Fibroblast of lung (primary cell): ENCODE measurements around the gene WNT3. TPM values are rescaled to one million over a fixed set of nuclear protein-coding genes. Genes with fewer than 3 reads are reported as not detected.
A peak's percentile ranks its signal among the peaks of the same experiment; 100 is the strongest.

Source experiments
- DNase-seq, 2 donors: peaks; one replicate each; pipeline versions ENCODE4 v3.0.0 to v3.0.0-alpha.2; 2010; ENCODE audit warnings: low read depth in 2 of 2
- H2AFZ ChIP-seq: 2 replicates; pipeline ENCODE4 v1.5.1; 2012; ENCODE audit warnings: low read length, control low read depth, inconsistent platforms
- H3K27ac ChIP-seq: 2 replicates; pipeline ENCODE4 v1.5.1; 2011; ENCODE audit warnings: low read length, control low read depth; ENCODE audit not compliant: insufficient read depth
- H3K27me3 ChIP-seq: 2 replicates; pipeline ENCODE4 v1.5.1; 2011; ENCODE audit warnings: mild to moderate bottlenecking, low read length; ENCODE audit not compliant: control insufficient read depth, insufficient read depth
- H3K36me3 ChIP-seq: 2 replicates; pipeline ENCODE4 v1.5.1; 2011; ENCODE audit warnings: low read length; ENCODE audit not compliant: control insufficient read depth, insufficient read depth
- H3K4me1 ChIP-seq: 2 replicates; pipeline ENCODE4 v1.5.1; 2011; ENCODE audit warnings: low read length; ENCODE audit not compliant: control insufficient read depth, insufficient read depth; ENCODE audit errors: extremely low read depth
- H3K4me2 ChIP-seq: 2 replicates; pipeline ENCODE4 v1.5.1; 2011; ENCODE audit warnings: low read length, control low read depth; ENCODE audit not compliant: insufficient read depth; ENCODE audit errors: extremely low read depth
- H3K4me3 ChIP-seq, 4 experiments: fragments of 200-600 bp in 1 of 4; sonication (generic) in 1 of 4; replicated peaks in 1 of 4; 2 replicates each; pipeline ENCODE4 v1.5.1; 2011 to 2016; ENCODE audit warnings: low read length in 4 of 4, low read depth in 3 of 4, mild to moderate bottlenecking in 3 of 4, control low read depth in 2 of 4, inconsistent platforms in 1 of 4, mixed read lengths in 1 of 4; ENCODE audit not compliant: insufficient read depth in 1 of 4; ENCODE audit errors: control extremely low read depth in 1 of 4
- H3K79me2 ChIP-seq: 2 replicates; pipeline ENCODE4 v1.5.1; 2012; ENCODE audit warnings: mild to moderate bottlenecking, low read length, inconsistent platforms; ENCODE audit not compliant: control insufficient read depth, insufficient read depth
- H3K9ac ChIP-seq: 2 replicates; pipeline ENCODE4 v1.5.1; 2011; ENCODE audit warnings: mild to moderate bottlenecking, low read length, control low read depth; ENCODE audit not compliant: insufficient read depth
- H3K9me3 ChIP-seq: 2 replicates; pipeline ENCODE4 v1.5.1; 2012; ENCODE audit warnings: low read depth, low read length; ENCODE audit not compliant: control insufficient read depth, insufficient read depth
- H4K20me1 ChIP-seq: 2 replicates; pipeline ENCODE4 v1.5.1; 2011; ENCODE audit warnings: low read length; ENCODE audit not compliant: control insufficient read depth, insufficient read depth; ENCODE audit errors: extremely low read depth
- EZH2 ChIP-seq: IDR thresholded peaks from 2 replicates; pipeline ENCODE4 v1.5.1; 2012; ENCODE audit warnings: low read length, control low read depth, mild to moderate bottlenecking; ENCODE audit errors: missing control alignments
- polyA plus RNA-seq, 2 donors: library from polyadenylated mRNA; depleted of rRNA in 1 of 2; stranded (reverse) in 1 of 2; unstranded in 1 of 2; fragments of >200 nt; gene quantifications; 2 replicates each; pipeline ENCODE4 v1.2.1, GENCODE V29; 2011 to 2012; ENCODE audit warnings: missing spikeins in 1 of 2
- total RNA-seq: library from RNA; depleted of rRNA; stranded (reverse); fragments of >200 nt; gene quantifications from 2 replicates; pipeline ENCODE4 v1.2.1, GENCODE V29; 2014
- TF ChIP-seq, protein P1 (sequence below), 2 donors: IDR thresholded peaks in 1 of 2; conservative IDR thresholded peaks in 1 of 2; 1 replicate in 1 of 2; 2 replicates in 1 of 2; pipeline ENCODE4 v1.5.1; 2011 to 2012; ENCODE audit warnings: low read length in 2 of 2, control low read depth in 1 of 2, inconsistent platforms in 1 of 2, low read depth in 1 of 2, mild to moderate bottlenecking in 1 of 2

The WNT3 gene
- total and polyA plus RNA-seq, 2 donors (not counting 1 experiment from before 2014, with no cell fraction given): 1.3 to 1.5 TPM

DNA sequence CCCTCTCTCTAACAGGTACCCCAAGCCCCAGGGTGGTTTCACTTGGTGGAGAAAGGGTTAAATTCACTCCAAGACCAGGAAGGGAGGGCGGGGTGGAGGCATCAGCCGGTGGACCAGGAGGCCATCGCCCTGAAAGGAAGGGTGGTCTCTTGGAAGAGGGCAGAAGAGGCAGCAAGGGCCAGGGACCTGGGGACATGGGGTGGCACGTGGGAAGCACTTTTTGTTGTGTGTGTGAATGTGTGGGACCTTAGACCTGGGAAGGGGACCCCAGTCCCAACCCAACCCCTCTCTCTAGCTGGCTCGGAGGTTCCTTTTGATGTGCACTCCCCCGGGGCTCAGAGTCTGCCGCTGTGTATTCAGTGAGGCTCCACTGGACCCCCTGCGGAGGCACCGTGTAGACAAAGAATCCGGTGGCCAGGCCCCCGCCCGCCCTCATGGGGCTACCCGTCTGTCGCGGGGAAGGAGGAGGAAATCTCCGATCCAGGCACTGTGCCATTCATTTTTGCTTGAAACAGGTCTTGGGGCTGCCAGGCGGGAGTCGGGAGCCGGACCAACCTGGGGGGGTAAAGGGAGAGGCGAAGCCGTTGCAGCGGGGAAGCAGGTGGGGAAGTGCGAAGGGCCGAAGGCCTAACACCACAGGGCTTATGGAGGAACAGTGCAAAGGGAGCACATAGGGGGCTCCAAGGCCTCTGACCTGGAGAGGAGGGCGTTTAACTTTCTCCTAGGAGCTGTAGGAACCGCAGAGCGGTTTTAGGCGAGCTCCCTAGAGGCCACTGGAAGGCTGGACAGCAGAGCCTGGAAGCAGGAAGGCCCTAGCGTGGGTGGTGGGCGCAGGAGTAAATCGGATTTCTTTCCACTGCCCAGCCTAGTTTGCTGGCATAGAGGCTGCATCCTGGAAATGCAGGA, 3.2 kb upstream of the WNT3 start:
- Histone ChIP-seq H3K4me3 (no peak overlapping the region), H3K79me2 (no peaks in the 10 kb centered on the region), H3K36me3 (no peaks in the 10 kb centered on the region), H2AFZ (no peak overlapping the region), H3K9me3 (no peaks in the 10 kb centered on the region), H3K27ac (no peak overlapping the region), H3K4me2 (no peak overlapping the region), H3K4me1 (no peaks in the 10 kb centered on the region), H3K27me3 (peaks cover 54% of the 10 kb centered on the region), H3K9ac (no peak overlapping the region), H4K20me1 (no peaks in the 10 kb centered on the region)
- no peak for DNase-seq
- TF ChIP-seq EZH2: peak; percentile 48
- TF ChIP-seq, protein P1, sequence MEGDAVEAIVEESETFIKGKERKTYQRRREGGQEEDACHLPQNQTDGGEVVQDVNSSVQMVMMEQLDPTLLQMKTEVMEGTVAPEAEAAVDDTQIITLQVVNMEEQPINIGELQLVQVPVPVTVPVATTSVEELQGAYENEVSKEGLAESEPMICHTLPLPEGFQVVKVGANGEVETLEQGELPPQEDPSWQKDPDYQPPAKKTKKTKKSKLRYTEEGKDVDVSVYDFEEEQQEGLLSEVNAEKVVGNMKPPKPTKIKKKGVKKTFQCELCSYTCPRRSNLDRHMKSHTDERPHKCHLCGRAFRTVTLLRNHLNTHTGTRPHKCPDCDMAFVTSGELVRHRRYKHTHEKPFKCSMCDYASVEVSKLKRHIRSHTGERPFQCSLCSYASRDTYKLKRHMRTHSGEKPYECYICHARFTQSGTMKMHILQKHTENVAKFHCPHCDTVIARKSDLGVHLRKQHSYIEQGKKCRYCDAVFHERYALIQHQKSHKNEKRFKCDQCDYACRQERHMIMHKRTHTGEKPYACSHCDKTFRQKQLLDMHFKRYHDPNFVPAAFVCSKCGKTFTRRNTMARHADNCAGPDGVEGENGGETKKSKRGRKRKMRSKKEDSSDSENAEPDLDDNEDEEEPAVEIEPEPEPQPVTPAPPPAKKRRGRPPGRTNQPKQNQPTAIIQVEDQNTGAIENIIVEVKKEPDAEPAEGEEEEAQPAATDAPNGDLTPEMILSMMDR (conservative IDR thresholded peaks at IDR 0.05 in 1 of 2, IDR thresholded peaks at IDR 0.05 in 1 of 2; ENCODE audit: low read depth in 1 of 2, low read length in 2 of 2): no peak

DNA sequence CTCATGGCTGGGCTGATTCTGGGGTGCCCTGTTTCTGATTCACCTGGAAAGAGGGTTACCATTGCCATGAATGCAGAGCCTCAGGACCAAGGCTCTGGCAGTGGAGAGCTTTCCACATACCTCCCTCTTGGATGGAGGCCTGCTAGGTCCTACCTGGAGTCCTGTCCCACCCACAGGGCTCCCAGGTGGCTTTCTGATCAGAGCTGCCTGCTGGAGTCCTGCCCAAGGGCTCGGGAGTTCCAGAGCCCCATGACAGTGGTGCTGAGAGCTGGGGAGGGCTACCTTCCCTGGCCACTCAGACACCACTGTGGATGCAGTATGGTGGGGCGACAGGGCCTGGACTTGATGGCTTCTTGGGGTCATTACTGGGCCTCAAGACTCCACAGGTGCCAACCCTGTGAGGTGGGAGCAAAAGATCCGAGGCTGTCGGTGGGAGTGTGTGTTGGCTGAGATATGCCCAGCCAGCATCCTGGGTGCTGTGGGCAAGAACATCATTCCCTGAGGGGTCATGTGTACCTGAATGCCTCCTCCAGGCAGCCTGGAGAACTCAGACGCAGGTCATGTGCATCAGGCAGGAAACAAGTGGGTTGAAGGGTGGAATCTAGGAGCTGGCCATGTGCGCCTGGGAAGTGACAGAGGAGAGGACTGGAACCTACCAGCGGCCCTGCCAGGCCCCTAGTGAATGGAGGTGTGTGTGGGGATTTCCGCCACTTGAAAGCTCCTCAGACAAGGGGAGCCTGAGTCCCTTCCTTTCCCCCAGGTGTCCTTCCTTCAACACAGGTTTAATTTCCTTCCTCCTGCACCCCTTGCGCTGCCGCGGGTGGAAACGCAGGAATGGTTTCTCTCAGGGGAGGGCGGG, 2.3 kb upstream of the WNT3 start:
- Histone ChIP-seq H3K4me1 (no peaks in the 10 kb centered on the region), H3K9ac (no peak overlapping the region), H3K4me3 (no peak overlapping the region), H4K20me1 (no peaks in the 10 kb centered on the region), H3K79me2 (no peaks in the 10 kb centered on the region), H3K27ac (no peak overlapping the region), H2AFZ (no peak overlapping the region), H3K4me2 (no peak overlapping the region), H3K27me3 (peaks cover 62% of the 10 kb centered on the region), H3K36me3 (no peaks in the 10 kb centered on the region), H3K9me3 (no peaks in the 10 kb centered on the region)
- TF ChIP-seq EZH2: peak; percentile 52
- TF ChIP-seq, protein P1 (conservative IDR thresholded peaks at IDR 0.05 in 1 of 2, IDR thresholded peaks at IDR 0.05 in 1 of 2; ENCODE audit: low read depth in 1 of 2, low read length in 2 of 2): no peak
- no peak for DNase-seq

DNA sequence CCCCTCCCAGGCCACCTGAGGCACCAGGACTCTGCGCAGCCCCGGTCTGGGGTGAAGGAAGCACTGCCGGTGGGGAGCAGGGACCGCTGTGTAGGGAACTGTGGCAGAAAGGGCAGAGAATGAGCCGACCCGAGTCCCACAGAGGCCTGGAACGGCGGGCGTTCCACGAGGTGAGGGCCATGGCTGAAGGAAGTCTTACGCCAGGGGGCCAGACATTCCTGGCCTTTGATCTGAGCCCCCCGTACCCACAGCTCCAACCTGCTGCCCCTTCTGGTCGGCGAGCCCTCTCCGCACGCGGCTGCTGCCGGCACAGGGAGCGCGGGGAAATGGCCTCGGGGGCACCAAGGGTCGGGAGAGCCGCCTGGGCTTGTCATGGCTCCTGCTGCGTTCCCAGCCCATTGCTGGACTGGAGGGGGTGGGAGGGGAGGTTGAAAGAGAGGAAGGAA, 1.4 kb upstream of the WNT3 start:
- no peaks in the 10 kb centered on the region for H3K9me3 ChIP-seq
- H2AFZ ChIP-seq: no peak overlapping the region
- H3K4me2 ChIP-seq: no peak overlapping the region
- no peak for DNase-seq
- H3K27me3 ChIP-seq: peaks cover 67% of the 10 kb centered on the region
- no peaks in the 10 kb centered on the region for H3K4me1 ChIP-seq
- no peaks in the 10 kb centered on the region for H3K79me2 ChIP-seq
- H3K9ac ChIP-seq: no peak overlapping the region
- H3K27ac ChIP-seq: no peak overlapping the region
- H4K20me1 ChIP-seq: no peaks in the 10 kb centered on the region
- TF ChIP-seq, protein P1 (conservative IDR thresholded peaks at IDR 0.05 in 1 of 2, IDR thresholded peaks at IDR 0.05 in 1 of 2; ENCODE audit: low read depth in 1 of 2, low read length in 2 of 2): no peak
- peak; percentile 2 for TF ChIP-seq EZH2
- H3K36me3 ChIP-seq: no peaks in the 10 kb centered on the region
- no peak overlapping the region for H3K4me3 ChIP-seq
